Activated naive CD8-positive, alpha-beta T cell (primary cell): ENCODE data around the gene PRKAR2B.

ENCODE experiments used
- H3K27ac Mint-ChIP-seq: one replicate; pipeline ENCODE4 v1.8.0; 2021; ENCODE audit warnings: mixed read lengths
- H3K27me3 Mint-ChIP-seq: one replicate; pipeline ENCODE4 v1.8.0; 2021; ENCODE audit warnings: mixed read lengths
- H3K36me3 Mint-ChIP-seq: one replicate; pipeline ENCODE4 v1.8.0; 2021; ENCODE audit warnings: mixed read lengths
- H3K4me1 Mint-ChIP-seq: one replicate; pipeline ENCODE4 v1.8.0; 2021; ENCODE audit warnings: low read depth, mixed read lengths
- H3K4me3 Mint-ChIP-seq: one replicate; pipeline ENCODE4 v1.8.0; 2021; ENCODE audit warnings: mild to moderate bottlenecking, mixed read lengths
- H3K9me3 Mint-ChIP-seq: one replicate; pipeline ENCODE4 v1.8.0; 2021; ENCODE audit warnings: low read depth, mixed read lengths

The PRKAR2B gene

DNA sequence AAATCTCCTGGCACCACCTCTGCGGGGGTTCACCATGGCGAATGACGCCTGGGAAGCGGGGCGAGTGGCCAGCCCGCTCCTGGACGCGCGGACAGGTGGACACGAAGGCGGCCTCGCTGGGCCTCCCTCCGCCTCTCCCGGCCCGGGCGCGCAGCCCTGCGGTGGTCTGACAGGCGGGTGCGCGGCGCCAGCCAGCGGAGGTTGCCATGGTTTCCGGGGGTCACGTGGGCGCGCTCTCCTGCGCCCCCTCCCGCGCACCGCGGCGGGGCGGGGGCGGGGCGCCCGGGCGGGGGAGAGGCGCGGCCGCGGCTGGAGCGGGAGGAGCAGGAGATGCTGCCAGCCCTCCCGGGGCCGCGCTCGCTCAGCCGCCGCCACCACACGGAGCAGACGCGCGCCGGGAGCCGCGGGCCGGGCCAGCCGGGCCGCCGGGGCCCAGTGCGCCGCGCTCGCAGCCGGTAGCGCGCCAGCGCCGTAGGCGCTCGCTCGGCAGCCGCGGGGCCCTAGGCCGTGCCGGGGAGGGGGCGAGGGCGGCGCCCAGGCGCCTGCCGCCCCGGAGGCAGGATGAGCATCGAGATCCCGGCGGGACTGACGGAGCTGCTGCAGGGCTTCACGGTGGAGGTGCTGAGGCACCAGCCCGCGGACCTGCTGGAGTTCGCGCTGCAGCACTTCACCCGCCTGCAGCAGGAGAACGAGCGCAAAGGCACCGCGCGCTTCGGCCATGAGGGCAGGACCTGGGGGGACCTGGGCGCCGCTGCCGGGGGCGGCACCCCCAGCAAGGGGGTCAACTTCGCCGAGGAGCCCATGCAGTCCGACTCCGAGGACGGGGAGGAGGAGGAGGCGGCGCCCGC lies at the start of gene PRKAR2B:
Gene PRKAR2B, plus strand, starts transcription at position 359 of the 848 bp plus-strand sequence. Its CDS starts 203 bp downstream, at position 562.
- H3K27ac Mint-ChIP-seq, result peak within 1 kb of the TSS; percentile 4
- H3K36me3 Mint-ChIP-seq, result peaks cover 2% of the 10 kb centered on the region
- H3K9me3 Mint-ChIP-seq, result no peaks in the 10 kb centered on the region
- peak within 1 kb of the TSS; percentile 91 for H3K4me3 Mint-ChIP-seq
- H3K27me3 Mint-ChIP-seq, result peaks cover 10% of the 10 kb centered on the region
- peaks cover 9% of the 10 kb centered on the region for H3K4me1 Mint-ChIP-seq

DNA sequence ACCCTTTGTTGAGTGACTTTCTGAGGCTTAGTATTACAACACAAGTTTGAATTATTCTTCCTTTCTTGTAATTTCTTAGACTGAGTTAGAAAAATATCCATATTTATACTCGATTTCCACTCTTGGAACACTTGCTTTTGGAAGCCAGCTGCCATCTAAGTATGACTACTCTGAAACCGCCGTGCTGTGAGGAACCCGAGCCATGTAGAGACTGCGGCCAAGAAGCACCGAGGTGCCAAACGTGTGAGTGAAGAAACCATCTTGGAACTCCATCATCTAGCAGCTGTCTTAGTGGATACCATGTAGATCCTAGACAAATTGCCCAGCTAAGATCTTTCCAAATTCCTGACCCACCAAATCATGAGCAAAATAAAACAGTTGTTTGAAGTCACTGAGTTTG lies 49.7 kb upstream of the PRKAR2B start:
- Mint-ChIP-seq H3K27ac (no peak overlapping the region), H3K36me3 (peaks cover 3% of the 10 kb centered on the region), H3K27me3 (peaks cover 11% of the 10 kb centered on the region), H3K4me3 (no peak overlapping the region), H3K9me3 (no peaks in the 10 kb centered on the region), H3K4me1 (no peaks in the 10 kb centered on the region)

DNA sequence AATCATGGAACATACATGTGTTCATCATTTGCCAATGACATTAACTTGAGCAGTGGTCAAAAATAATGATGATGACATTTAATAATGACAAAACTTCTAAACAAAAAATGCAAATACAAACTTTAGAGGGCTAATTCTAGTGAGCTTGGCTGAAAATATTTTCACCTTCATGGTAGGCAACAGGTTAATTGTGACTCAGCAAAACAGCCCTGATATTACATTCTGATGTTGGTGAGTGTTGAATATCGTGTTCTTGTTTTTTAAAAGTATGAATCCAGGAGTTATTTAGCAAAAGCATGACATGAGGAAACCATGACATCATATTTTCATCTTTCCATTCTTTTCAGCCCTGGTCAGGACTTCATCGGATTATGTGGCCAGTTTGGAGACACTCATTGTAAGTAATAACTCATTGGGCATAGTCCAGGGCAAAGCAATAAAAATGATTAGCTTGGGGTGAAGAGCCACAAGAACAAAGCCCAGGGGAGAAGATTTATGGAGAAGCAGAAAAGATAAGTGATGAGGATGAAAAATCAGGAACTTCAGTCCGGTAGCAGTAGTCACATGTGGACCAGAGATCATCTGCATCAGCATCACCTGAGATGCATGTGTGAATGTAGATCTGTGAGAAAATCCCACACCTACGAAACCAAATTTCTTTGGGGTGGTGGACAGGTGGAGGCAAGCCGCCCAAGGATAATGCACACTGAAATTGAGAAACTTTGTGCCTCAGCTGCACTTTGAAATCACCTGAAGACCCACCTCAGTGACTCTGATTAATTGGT lies 46.8 kb upstream of the PRKAR2B start:
- no peaks in the 10 kb centered on the region for H3K9me3 Mint-ChIP-seq
- no peaks in the 10 kb centered on the region for H3K4me1 Mint-ChIP-seq
- H3K27me3 Mint-ChIP-seq, result peaks cover 11% of the 10 kb centered on the region
- no peaks in the 10 kb centered on the region for H3K36me3 Mint-ChIP-seq
- no peak overlapping the region for H3K4me3 Mint-ChIP-seq
- H3K27ac Mint-ChIP-seq, result no peak overlapping the region

DNA sequence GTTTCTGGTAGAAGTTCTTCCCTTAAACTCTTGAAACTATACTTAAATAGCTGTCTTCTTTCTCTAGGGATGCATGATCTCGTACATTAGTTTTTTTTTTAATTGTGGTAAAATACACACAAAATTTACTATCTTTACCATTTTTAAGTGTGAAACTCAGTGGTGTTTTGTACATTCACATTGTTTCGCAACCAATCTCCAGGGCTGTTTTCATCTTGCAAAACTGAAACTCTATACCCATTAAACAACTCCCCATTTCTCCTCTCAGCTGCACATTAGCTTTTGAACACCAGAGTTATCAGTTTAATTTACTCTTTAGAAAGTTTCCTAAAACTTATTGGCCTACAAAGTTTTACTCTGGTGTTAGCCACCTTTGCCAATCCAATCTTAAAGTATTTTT lies 45.5 kb upstream of the PRKAR2B start:
- Mint-ChIP-seq H3K4me3 (no peak overlapping the region), H3K27me3 (peaks cover 9% of the 10 kb centered on the region), H3K4me1 (no peaks in the 10 kb centered on the region), H3K27ac (no peak overlapping the region), H3K9me3 (no peaks in the 10 kb centered on the region), H3K36me3 (no peaks in the 10 kb centered on the region)

DNA sequence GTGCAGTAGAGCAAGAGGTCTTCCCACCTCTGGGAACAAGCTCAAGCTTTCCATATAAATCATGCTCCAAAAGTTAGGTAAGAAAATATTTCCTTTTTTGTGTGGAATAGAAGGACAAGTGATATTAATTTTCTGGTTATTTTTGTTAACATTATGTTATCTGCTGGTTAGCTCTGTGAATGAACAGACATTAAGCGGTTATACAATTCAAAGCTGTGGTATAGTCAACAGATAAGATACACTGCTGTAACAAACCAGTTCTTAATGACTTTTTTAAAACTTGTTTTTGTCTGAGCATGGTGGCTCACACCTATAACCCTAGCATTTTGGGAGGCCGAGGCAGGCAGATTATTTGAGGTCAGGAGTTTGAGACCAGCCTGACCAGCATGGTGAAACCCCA lies 43.0 kb upstream of the PRKAR2B start:
- no peak overlapping the region for H3K27ac Mint-ChIP-seq
- peaks cover 3% of the 10 kb centered on the region for H3K27me3 Mint-ChIP-seq
- H3K36me3 Mint-ChIP-seq, result no peaks in the 10 kb centered on the region
- H3K4me1 Mint-ChIP-seq, result no peaks in the 10 kb centered on the region
- H3K9me3 Mint-ChIP-seq, result no peaks in the 10 kb centered on the region
- H3K4me3 Mint-ChIP-seq, result no peak overlapping the region

DNA sequence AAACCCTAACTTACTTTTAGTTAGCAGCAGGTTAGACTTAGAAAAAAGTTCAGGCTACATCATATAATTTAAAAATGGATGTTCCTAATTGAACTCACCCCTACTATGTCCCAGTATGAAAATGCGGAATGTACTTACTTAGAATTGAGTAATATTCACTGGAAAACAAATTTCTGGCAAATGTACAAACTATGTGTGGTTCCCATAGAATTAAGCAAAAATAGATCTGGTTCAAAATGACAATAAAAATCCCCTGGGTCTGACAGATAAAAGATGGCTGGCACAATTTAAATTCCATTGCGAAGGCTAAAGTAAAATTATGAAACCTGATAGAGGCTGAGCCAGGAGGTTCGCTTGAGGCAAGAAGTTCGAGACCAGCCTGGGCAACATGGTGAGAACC lies 42.4 kb upstream of the PRKAR2B start:
- Mint-ChIP-seq H3K4me3 (no peak overlapping the region), H3K27me3 (peaks cover 3% of the 10 kb centered on the region), H3K27ac (no peak overlapping the region), H3K36me3 (no peaks in the 10 kb centered on the region), H3K9me3 (no peaks in the 10 kb centered on the region), H3K4me1 (no peaks in the 10 kb centered on the region)

DNA sequence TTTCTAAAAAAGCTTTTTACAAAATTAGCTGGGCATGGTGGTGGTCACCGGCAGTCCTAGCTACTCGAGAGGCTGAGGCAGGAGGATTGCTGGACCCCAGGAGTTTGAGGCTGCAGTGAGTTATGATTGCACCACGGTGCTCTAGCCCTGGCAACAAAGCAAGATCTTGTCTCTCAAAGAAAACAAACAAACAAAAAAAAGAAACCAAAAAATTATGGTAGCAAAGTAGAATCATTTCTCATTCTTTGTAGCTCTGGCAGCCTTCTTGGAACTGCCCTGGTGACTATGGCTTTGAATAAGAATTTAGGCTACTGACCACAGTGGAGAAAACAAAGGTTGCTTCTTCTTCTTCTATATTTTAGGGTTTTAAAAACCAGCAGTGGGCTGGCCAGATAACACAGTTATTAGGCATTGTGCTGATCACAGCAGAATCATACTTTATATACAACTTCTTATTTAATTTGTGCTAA lies 41.9 kb upstream of the PRKAR2B start:
- Mint-ChIP-seq H3K4me1 (no peaks in the 10 kb centered on the region), H3K27ac (no peak overlapping the region), H3K9me3 (no peaks in the 10 kb centered on the region)

DNA sequence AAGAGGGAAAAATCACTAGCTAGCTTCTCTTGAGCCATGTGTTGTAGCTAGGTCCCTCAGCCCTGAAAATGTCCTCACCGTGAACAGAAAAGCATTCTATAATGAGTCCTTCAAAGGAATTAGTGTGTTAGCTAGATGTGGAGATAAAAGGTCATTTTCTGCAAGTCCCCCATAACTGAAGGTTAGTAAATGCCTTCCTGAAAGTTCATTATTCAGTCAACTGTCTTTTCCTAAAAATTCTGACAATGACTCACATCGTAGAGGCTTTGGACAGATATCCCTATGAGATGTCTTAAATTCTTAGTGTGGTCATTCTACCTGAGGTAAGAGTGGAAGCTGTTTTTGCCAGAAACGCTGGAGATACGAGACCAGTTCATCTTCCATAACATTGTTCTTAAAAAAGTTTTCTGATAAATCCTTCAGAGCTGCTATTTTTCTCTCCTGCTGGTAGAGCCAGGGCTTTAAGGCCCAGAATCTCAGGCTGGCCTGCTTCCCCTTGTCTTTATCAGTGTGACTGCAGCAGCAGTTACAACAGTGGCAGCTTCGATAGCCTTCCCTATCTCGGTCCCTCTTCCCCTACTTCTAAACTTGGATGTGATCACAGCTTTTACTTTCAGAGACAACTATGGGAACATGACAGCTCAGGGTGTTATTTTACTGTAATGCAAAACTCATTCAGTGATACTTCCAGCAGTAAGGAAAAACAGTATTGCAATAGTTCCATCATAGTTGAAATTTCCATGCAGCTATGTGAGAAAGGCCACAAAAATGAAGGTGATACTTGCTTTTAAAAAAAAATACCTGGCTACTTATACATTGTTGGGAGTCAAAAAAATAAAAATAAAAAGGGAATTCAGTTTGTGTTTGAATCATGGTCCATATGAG lies 37.3 kb upstream of the PRKAR2B start:
- Mint-ChIP-seq H3K27ac (no peak overlapping the region), H3K27me3 (peaks cover 1% of the 10 kb centered on the region), H3K36me3 (no peaks in the 10 kb centered on the region), H3K4me1 (no peaks in the 10 kb centered on the region), H3K4me3 (no peak overlapping the region), H3K9me3 (no peaks in the 10 kb centered on the region)

More for the DNA sequence above, 41.9 kb upstream of the PRKAR2B start:
- Mint-ChIP-seq H3K4me3 (no peak overlapping the region), H3K27me3 (peaks cover 3% of the 10 kb centered on the region), H3K36me3 (no peaks in the 10 kb centered on the region)

DNA sequence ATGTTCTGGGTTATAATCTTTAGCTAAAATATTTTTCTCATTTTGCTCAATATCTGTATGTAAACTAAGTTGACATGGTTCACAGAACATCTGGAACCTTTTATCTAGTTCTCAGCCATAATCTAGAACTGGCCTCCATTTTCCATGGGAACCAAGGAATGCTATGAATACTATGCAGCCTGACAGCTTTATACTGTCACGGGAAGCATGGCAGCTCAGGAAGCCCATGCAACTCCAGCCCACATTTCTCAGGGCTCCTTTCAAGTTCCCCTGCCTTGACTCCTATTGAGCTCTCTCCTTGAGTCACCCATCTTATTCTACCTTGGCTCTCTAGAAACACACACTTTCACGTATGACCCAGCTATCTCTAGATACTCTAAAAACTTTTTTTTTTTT lies 36.6 kb upstream of the PRKAR2B start:
- H3K27me3 Mint-ChIP-seq, result peaks cover 1% of the 10 kb centered on the region
- no peaks in the 10 kb centered on the region for H3K4me1 Mint-ChIP-seq
- H3K4me3 Mint-ChIP-seq, result no peak overlapping the region
- H3K27ac Mint-ChIP-seq, result no peak overlapping the region
- no peaks in the 10 kb centered on the region for H3K9me3 Mint-ChIP-seq
- H3K36me3 Mint-ChIP-seq, result no peaks in the 10 kb centered on the region

DNA sequence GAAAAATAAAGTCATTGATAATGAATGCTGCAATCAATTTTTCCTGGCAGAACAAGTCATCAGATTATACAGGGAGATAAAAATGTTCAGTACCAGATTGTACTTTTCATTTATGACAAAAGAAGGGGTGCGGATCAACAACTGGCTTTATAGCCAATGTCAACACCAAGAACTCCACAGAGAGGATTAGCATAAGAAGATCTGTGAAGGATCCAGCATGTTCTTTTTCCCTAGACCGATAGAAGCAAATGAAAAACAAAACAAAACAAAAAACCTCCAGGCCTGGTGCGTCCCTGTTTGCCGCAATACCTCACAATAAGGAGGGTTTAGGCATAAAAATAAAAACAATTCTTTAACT lies 34.7 kb upstream of the PRKAR2B start:
- no peaks in the 10 kb centered on the region for H3K9me3 Mint-ChIP-seq
- H3K27me3 Mint-ChIP-seq, result peaks cover 5% of the 10 kb centered on the region
- no peaks in the 10 kb centered on the region for H3K4me1 Mint-ChIP-seq
- H3K36me3 Mint-ChIP-seq, result no peaks in the 10 kb centered on the region
- H3K4me3 Mint-ChIP-seq, result no peak overlapping the region
- H3K27ac Mint-ChIP-seq, result no peak overlapping the region

DNA sequence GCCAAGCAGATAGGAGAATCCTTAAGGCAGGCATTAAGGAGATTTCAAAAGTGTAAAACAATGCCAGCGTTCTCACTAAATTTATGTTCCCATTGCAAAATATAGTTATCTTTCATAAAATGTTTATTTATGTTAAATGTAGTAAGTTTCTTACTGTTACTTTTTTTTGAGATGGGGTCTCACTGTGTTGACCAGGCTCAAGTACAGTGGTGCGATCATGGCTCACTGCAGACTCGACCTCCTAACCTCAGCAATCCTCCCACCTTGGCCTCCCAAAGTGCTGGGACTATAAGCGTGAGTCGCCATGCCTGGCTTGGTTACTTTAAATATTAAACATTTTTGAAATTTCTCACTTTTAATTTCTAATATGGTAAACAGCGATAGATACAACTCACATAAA lies 31.8 kb upstream of the PRKAR2B start:
- no peak overlapping the region for H3K27ac Mint-ChIP-seq
- H3K36me3 Mint-ChIP-seq, result no peaks in the 10 kb centered on the region
- H3K9me3 Mint-ChIP-seq, result no peaks in the 10 kb centered on the region
- H3K4me3 Mint-ChIP-seq, result no peak overlapping the region
- peaks cover 5% of the 10 kb centered on the region for H3K27me3 Mint-ChIP-seq
- H3K4me1 Mint-ChIP-seq, result no peaks in the 10 kb centered on the region

DNA sequence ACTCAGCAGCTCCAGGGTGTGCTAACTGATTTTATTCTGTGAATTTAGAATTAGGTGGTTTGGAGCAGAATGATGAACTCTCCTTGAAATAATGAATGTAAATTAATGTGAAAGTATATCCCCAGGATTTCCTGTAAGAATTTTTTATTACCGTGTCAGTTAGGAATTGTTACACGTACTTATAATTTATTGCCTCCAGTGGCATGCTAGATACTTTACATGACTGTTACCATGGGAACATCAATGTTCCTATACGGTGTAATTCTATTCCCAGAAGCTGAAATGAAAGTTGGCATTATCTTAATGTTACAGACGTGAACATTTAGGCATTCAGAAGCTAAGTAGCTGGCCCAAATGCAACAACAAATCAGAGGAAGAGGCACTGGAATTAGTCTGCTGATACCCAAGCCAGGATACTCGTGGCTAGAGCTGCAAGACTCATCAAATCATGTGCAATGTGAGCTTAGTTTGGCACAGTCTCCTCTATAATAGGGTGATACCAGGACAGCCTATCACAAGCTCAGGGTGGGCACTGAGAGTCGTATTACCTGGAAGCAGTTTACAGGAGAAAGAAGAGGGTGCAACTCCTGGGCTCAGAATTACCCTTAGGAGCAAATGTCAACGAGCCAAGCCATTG lies 30.0 kb upstream of the PRKAR2B start:
- Mint-ChIP-seq H3K4me1 (no peaks in the 10 kb centered on the region), H3K27me3 (peaks cover 6% of the 10 kb centered on the region), H3K4me3 (no peak overlapping the region)

DNA sequence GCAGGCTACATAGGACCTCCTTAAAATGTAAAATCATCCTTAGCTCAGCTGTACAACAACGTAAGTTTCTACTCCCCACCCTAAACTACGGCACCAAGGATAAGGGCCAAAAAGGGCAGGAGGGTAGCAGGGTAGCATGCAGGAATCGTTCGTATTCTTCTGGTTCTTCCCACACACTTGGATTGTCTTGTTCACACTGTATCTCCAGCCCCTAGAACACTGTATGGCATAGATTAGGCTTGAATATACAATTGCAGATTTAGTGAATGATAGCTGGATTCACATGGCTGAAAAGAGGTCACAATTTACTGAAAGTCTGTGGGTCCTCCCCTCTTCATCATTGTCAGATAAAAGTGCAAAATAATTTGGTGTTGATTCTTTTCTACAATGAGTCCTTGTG lies 28.2 kb upstream of the PRKAR2B start:
- Mint-ChIP-seq H3K36me3 (no peaks in the 10 kb centered on the region), H3K27ac (no peak overlapping the region), H3K27me3 (peaks cover 5% of the 10 kb centered on the region), H3K9me3 (no peaks in the 10 kb centered on the region), H3K4me3 (no peak overlapping the region), H3K4me1 (no peaks in the 10 kb centered on the region)

More for the DNA sequence above, 30.0 kb upstream of the PRKAR2B start:
- H3K36me3 Mint-ChIP-seq, result no peaks in the 10 kb centered on the region
- no peaks in the 10 kb centered on the region for H3K9me3 Mint-ChIP-seq
- H3K27ac Mint-ChIP-seq, result no peak overlapping the region

DNA sequence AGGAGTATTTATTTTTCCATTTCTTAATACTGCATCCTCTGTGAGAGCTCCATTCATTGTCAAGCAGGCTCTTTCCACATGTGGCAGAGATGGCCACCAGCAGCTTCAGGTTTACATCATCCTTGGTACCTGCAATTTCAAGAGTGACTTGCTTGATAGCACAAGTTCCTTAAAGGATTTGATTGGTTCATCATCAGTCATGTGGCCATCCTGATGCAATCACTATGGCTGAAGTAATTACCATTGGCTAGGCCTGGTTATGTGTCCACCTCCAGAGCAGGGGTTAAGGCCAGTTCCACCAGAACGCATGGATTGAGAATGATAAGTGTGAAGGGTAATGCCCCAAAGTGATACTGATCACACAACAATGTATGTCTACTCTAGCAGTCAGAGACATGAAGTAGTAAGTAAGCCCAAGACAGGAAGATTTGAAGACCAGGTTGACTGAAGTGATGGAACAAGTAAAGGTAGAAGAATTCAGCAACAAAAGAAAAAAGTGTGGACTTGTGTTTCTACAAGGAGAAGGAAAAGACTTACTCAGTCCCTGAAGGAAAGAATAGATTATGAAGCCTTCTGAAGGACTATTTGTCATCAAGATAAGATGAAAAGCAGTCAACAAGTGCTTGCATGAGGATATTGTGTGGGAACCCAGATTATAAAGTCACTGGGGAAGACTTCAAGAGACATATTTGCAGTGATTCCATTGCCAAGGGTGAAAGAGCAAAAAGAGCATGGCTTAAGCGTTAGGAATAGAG lies 26.4 kb upstream of the PRKAR2B start:
- Mint-ChIP-seq H3K4me3 (no peak overlapping the region), H3K9me3 (no peaks in the 10 kb centered on the region), H3K4me1 (no peaks in the 10 kb centered on the region), H3K27me3 (peaks cover 5% of the 10 kb centered on the region), H3K27ac (no peak overlapping the region), H3K36me3 (no peaks in the 10 kb centered on the region)
